ENCODE results near the gene ADGRL2.
A peak's percentile ranks its signal among the peaks of the same experiment; 100 is the strongest.

The ADGRL2 gene

GRCh38 chr1:81834921-81835698 is 34.4 kb downstream of the ADGRL2 start:
- H3K36me3 ChIP-seq (ENCODE audit: control insufficient read depth, insufficient read depth, low read length), result no peaks in the 10 kb centered on the region
- H3K4ac ChIP-seq (ENCODE audit: low read depth, low read length), result no peak overlapping the region
- H3K27ac ChIP-seq (ENCODE audit: low read depth, low read length), result no peak overlapping the region
- no peak overlapping the region for H3K9ac ChIP-seq (ENCODE audit: low read length)
- H3K56ac ChIP-seq (ENCODE audit: low read length), result peak overlapping the region; percentile 30
- no peaks in the 10 kb centered on the region for H3K27me3 ChIP-seq (ENCODE audit: insufficient read depth, low read length, poor library complexity)
- no peak for DNase-seq
- H2BK5ac ChIP-seq (ENCODE audit: low read length), result no peak overlapping the region
- H2BK15ac ChIP-seq (replicated peaks; ENCODE audit: low read depth), result no peak overlapping the region
- peaks cover 8% of the 10 kb centered on the region for H3K79me1 ChIP-seq (ENCODE audit: low read length)
- peaks cover 33% of the 10 kb centered on the region for H3K79me2 ChIP-seq (ENCODE audit: control insufficient read depth, insufficient read depth, low read length)
- WGBS (ENCODE audit: extremely low coverage, insufficient coverage, low lambda C conversion rate), result no CpG with 5 or more reads among the region's 6 CpGs
- H3K18ac ChIP-seq (ENCODE audit: low read length), result peak overlapping the region; percentile 60
- H4K5ac ChIP-seq (ENCODE audit: low read length), result no peak overlapping the region
- H3K4me3 ChIP-seq (ENCODE audit: low read length), result no peak overlapping the region
- peaks cover 5% of the 10 kb centered on the region for H3K4me1 ChIP-seq (ENCODE audit: control insufficient read depth, low read depth, low read length)
- no peak overlapping the region for H3K23ac ChIP-seq (ENCODE audit: low read length)
- no peak overlapping the region for H2BK120ac ChIP-seq (ENCODE audit: low read depth, low read length)
- no peak overlapping the region for H3K4me2 ChIP-seq (ENCODE audit: low read length)
- H2AK5ac ChIP-seq (ENCODE audit: low read length), result no peak overlapping the region
- no peak overlapping the region for H4K8ac ChIP-seq (ENCODE audit: low read depth, low read length)

GRCh38 chr1:81836007-81836626 is 35.4 kb downstream of the ADGRL2 start:
- Histone ChIP-seq H3K9ac (ENCODE audit: low read length) (no peak overlapping the region), H4K5ac (ENCODE audit: low read length) (no peak overlapping the region), H3K79me2 (ENCODE audit: control insufficient read depth, insufficient read depth, low read length) (peaks cover 31% of the 10 kb centered on the region), H3K56ac (ENCODE audit: low read length) (no peak overlapping the region), H3K4me3 (ENCODE audit: low read length) (no peak overlapping the region), H3K27ac (ENCODE audit: low read depth, low read length) (no peak overlapping the region), H2BK15ac (replicated peaks; ENCODE audit: low read depth) (no peak overlapping the region), H3K36me3 (ENCODE audit: control insufficient read depth, insufficient read depth, low read length) (no peaks in the 10 kb centered on the region), H3K4me2 (ENCODE audit: low read length) (no peak overlapping the region), H2BK5ac (ENCODE audit: low read length) (no peak overlapping the region), H3K23ac (ENCODE audit: low read length) (no peak overlapping the region), H4K8ac (ENCODE audit: low read depth, low read length) (no peak overlapping the region), H3K4ac (ENCODE audit: low read depth, low read length) (peak overlapping the region; percentile 16), H3K4me1 (ENCODE audit: control insufficient read depth, low read depth, low read length) (peaks cover 5% of the 10 kb centered on the region), H2AK5ac (ENCODE audit: low read length) (no peak overlapping the region), H3K18ac (ENCODE audit: low read length) (no peak overlapping the region), H3K79me1 (ENCODE audit: low read length) (peaks cover 8% of the 10 kb centered on the region), H2BK120ac (ENCODE audit: low read depth, low read length) (no peak overlapping the region), H3K27me3 (ENCODE audit: insufficient read depth, low read length, poor library complexity) (no peaks in the 10 kb centered on the region)
- no peak for DNase-seq
- no CpG with 5 or more reads among the region's 4 CpGs for WGBS (ENCODE audit: extremely low coverage, insufficient coverage, low lambda C conversion rate)

- Histone ChIP-seq H2BK5ac (ENCODE audit: low read length) (no peak overlapping the region), H3K9ac (ENCODE audit: low read length) (no peak overlapping the region), H4K5ac (ENCODE audit: low read length) (no peak overlapping the region), H3K4me3 (ENCODE audit: low read length) (no peak overlapping the region), H3K18ac (ENCODE audit: low read length) (no peak overlapping the region), H2AK5ac (ENCODE audit: low read length) (no peak overlapping the region), H3K23ac (ENCODE audit: low read length) (no peak overlapping the region), H3K27me3 (ENCODE audit: insufficient read depth, low read length, poor library complexity) (no peaks in the 10 kb centered on the region), H4K8ac (ENCODE audit: low read depth, low read length) (peak overlapping the region; percentile 28), H3K79me2 (ENCODE audit: control insufficient read depth, insufficient read depth, low read length) (peaks cover 23% of the 10 kb centered on the region), H3K56ac (ENCODE audit: low read length) (no peak overlapping the region), H3K79me1 (ENCODE audit: low read length) (peaks cover 8% of the 10 kb centered on the region), H2BK120ac (ENCODE audit: low read depth, low read length) (no peak overlapping the region), H2BK15ac (replicated peaks; ENCODE audit: low read depth) (no peak overlapping the region), H3K4me1 (ENCODE audit: control insufficient read depth, low read depth, low read length) (peaks cover 2% of the 10 kb centered on the region), H3K4me2 (ENCODE audit: low read length) (no peak overlapping the region), H3K36me3 (ENCODE audit: control insufficient read depth, insufficient read depth, low read length) (no peaks in the 10 kb centered on the region), H3K27ac (ENCODE audit: low read depth, low read length) (no peak overlapping the region), H3K4ac (ENCODE audit: low read depth, low read length) (no peak overlapping the region)
- no peak for DNase-seq
- no CpG with 5 or more reads among the region's 2 CpGs for WGBS (ENCODE audit: extremely low coverage, insufficient coverage, low lambda C conversion rate)
These were observed 38.0 kb downstream of the ADGRL2 start for GRCh38 chr1:81838600-81839218.

GRCh38 chr1:81840805-81841204 is 40.1 kb downstream of the ADGRL2 start:
- H3K9ac ChIP-seq (ENCODE audit: low read length), result no peak overlapping the region
- no peak overlapping the region for H2AK5ac ChIP-seq (ENCODE audit: low read length)
- no CpG with 5 or more reads among the region's 1 CpG for WGBS (ENCODE audit: extremely low coverage, insufficient coverage, low lambda C conversion rate)
- no peak overlapping the region for H3K4me3 ChIP-seq (ENCODE audit: low read length)
- no peak overlapping the region for H3K27ac ChIP-seq (ENCODE audit: low read depth, low read length)
- H2BK120ac ChIP-seq (ENCODE audit: low read depth, low read length), result no peak overlapping the region
- H3K79me1 ChIP-seq (ENCODE audit: low read length), result peaks cover 5% of the 10 kb centered on the region
- no peak overlapping the region for H4K8ac ChIP-seq (ENCODE audit: low read depth, low read length)
- no peak overlapping the region for H4K5ac ChIP-seq (ENCODE audit: low read length)
- H3K4me2 ChIP-seq (ENCODE audit: low read length), result no peak overlapping the region
- H3K4ac ChIP-seq (ENCODE audit: low read depth, low read length), result no peak overlapping the region
- H3K23ac ChIP-seq (ENCODE audit: low read length), result no peak overlapping the region
- H2BK15ac ChIP-seq (replicated peaks; ENCODE audit: low read depth), result no peak overlapping the region
- H3K56ac ChIP-seq (ENCODE audit: low read length), result no peak overlapping the region
- no peaks in the 10 kb centered on the region for H3K36me3 ChIP-seq (ENCODE audit: control insufficient read depth, insufficient read depth, low read length)
- no peak overlapping the region for H3K18ac ChIP-seq (ENCODE audit: low read length)
- peaks cover 11% of the 10 kb centered on the region for H3K79me2 ChIP-seq (ENCODE audit: control insufficient read depth, insufficient read depth, low read length)
- H3K27me3 ChIP-seq (ENCODE audit: insufficient read depth, low read length, poor library complexity), result no peaks in the 10 kb centered on the region
- DNase-seq, result no peak
- no peak overlapping the region for H2BK5ac ChIP-seq (ENCODE audit: low read length)
- H3K4me1 ChIP-seq (ENCODE audit: control insufficient read depth, low read depth, low read length), result no peaks in the 10 kb centered on the region

- Histone ChIP-seq H3K4me2 (ENCODE audit: low read length) (no peak overlapping the region), H2AK5ac (ENCODE audit: low read length) (no peak overlapping the region), H4K8ac (ENCODE audit: low read depth, low read length) (no peak overlapping the region), H3K27ac (ENCODE audit: low read depth, low read length) (no peak overlapping the region), H3K4me3 (ENCODE audit: low read length) (no peak overlapping the region), H3K18ac (ENCODE audit: low read length) (no peak overlapping the region), H3K23ac (ENCODE audit: low read length) (no peak overlapping the region), H3K79me2 (ENCODE audit: control insufficient read depth, insufficient read depth, low read length) (peaks cover 5% of the 10 kb centered on the region), H3K9ac (ENCODE audit: low read length) (no peak overlapping the region), H2BK15ac (replicated peaks; ENCODE audit: low read depth) (no peak overlapping the region), H4K5ac (ENCODE audit: low read length) (no peak overlapping the region), H3K4ac (ENCODE audit: low read depth, low read length) (no peak overlapping the region), H3K79me1 (ENCODE audit: low read length) (peaks cover 4% of the 10 kb centered on the region), H3K4me1 (ENCODE audit: control insufficient read depth, low read depth, low read length) (no peaks in the 10 kb centered on the region), H2BK120ac (ENCODE audit: low read depth, low read length) (no peak overlapping the region), H3K56ac (ENCODE audit: low read length) (no peak overlapping the region), H3K27me3 (ENCODE audit: insufficient read depth, low read length, poor library complexity) (no peaks in the 10 kb centered on the region), H2BK5ac (ENCODE audit: low read length) (no peak overlapping the region), H3K36me3 (ENCODE audit: control insufficient read depth, insufficient read depth, low read length) (no peaks in the 10 kb centered on the region)
- WGBS (ENCODE audit: extremely low coverage, insufficient coverage, low lambda C conversion rate), result no CpG with 5 or more reads among the region's 4 CpGs
- DNase-seq, result no peak
These were observed 41.1 kb downstream of the ADGRL2 start for GRCh38 chr1:81841795-81842194.

Data from mesendoderm (in vitro differentiated cells).